Measurements from ENCODE around the gene TMEM163. TPM values are rescaled to one million over a fixed set of nuclear protein-coding genes. Genes with fewer than 3 reads are reported as not detected.
"Not testable (repeated sequence)": the region's sequence is repeated elsewhere in the genome, so short reads cannot be mapped to it uniquely, and the experiment has no call there.

The TMEM163 gene
- total RNA-seq, 2 experiments from 2014 or later, result not detected

- Mint-ChIP-seq H3K36me3 (no peaks in the 10 kb centered on the region), H3K9me3 (no peaks in the 10 kb centered on the region), H3K27ac (no peak overlapping the region), H3K4me1 (peaks cover 53% of the 10 kb centered on the region), H3K4me3 (no peak overlapping the region), H3K27me3 (peaks cover 78% of the 10 kb centered on the region)
- no peak for DNase-seq
Measured at GRCh38 chr2:134667081-134667480, 51.7 kb downstream of the TMEM163 start.

GRCh38 chr2:134665727-134666506, 52.9 kb downstream of the TMEM163 start:
- Mint-ChIP-seq H3K4me1 (peaks cover 47% of the 10 kb centered on the region), H3K4me3 (no peak overlapping the region), H3K36me3 (no peaks in the 10 kb centered on the region), H3K9me3 (no peaks in the 10 kb centered on the region), H3K27ac (no peak overlapping the region), H3K27me3 (peaks cover 80% of the 10 kb centered on the region)
- no peak for DNase-seq

GRCh38 chr2:134663451-134664450, 55.0 kb downstream of the TMEM163 start:
- Mint-ChIP-seq H3K27ac (no peak overlapping the region), H3K36me3 (no peaks in the 10 kb centered on the region), H3K4me3 (no peak overlapping the region), H3K9me3 (no peaks in the 10 kb centered on the region), H3K27me3 (peaks cover 79% of the 10 kb centered on the region), H3K4me1 (peaks cover 29% of the 10 kb centered on the region)
- no peak for DNase-seq

- H3K4me3 Mint-ChIP-seq, result no peak overlapping the region
- peaks cover 74% of the 10 kb centered on the region for H3K27me3 Mint-ChIP-seq
- no peaks in the 10 kb centered on the region for H3K9me3 Mint-ChIP-seq
- no peak overlapping the region for H3K27ac Mint-ChIP-seq
- H3K36me3 Mint-ChIP-seq, result no peaks in the 10 kb centered on the region
- DNase-seq, result no peak
- peaks cover 19% of the 10 kb centered on the region for H3K4me1 Mint-ChIP-seq
Measured at GRCh38 chr2:134662751-134663150, 56.0 kb downstream of the TMEM163 start.

- peaks cover 6% of the 10 kb centered on the region for H3K4me1 Mint-ChIP-seq
Measured at GRCh38 chr2:134660626-134661402, 58.0 kb downstream of the TMEM163 start.

GRCh38 chr2:134659724-134660123, 59.1 kb downstream of the TMEM163 start:
- no peak for DNase-seq
- Mint-ChIP-seq H3K36me3 (no peaks in the 10 kb centered on the region), H3K27ac (peak overlapping the region; percentile 5), H3K9me3 (no peaks in the 10 kb centered on the region), H3K27me3 (peaks cover 58% of the 10 kb centered on the region), H3K4me3 (no peak overlapping the region), H3K4me1 (peaks cover 6% of the 10 kb centered on the region)

More at GRCh38 chr2:134660626-134661402, 58.0 kb downstream of the TMEM163 start:
- no peaks in the 10 kb centered on the region for H3K36me3 Mint-ChIP-seq
- H3K27ac Mint-ChIP-seq, result no peak overlapping the region
- H3K4me3 Mint-ChIP-seq, result no peak overlapping the region
- peaks cover 69% of the 10 kb centered on the region for H3K27me3 Mint-ChIP-seq
- H3K9me3 Mint-ChIP-seq, result no peaks in the 10 kb centered on the region
- DNase-seq, result no peak

GRCh38 chr2:134657650-134658250, 61.0 kb downstream of the TMEM163 start:
- Mint-ChIP-seq H3K4me3 (no peak overlapping the region), H3K36me3 (no peaks in the 10 kb centered on the region), H3K27me3 (peaks cover 38% of the 10 kb centered on the region), H3K27ac (no peak overlapping the region), H3K9me3 (no peaks in the 10 kb centered on the region), H3K4me1 (peaks cover 6% of the 10 kb centered on the region)
- peak; percentile 17 for DNase-seq

- not testable (repeated sequence) for H3K27ac Mint-ChIP-seq, H3K36me3 Mint-ChIP-seq, DNase-seq, H3K9me3 Mint-ChIP-seq, H3K4me1 Mint-ChIP-seq, H3K4me3 Mint-ChIP-seq
- peaks cover 30% of the 10 kb centered on the region for H3K27me3 Mint-ChIP-seq
Measured at GRCh38 chr2:134656391-134656790, 62.4 kb downstream of the TMEM163 start.

- no peaks in the 10 kb centered on the region for H3K4me1 Mint-ChIP-seq
- DNase-seq, result no peak
- H3K9me3 Mint-ChIP-seq, result no peaks in the 10 kb centered on the region
- no peaks in the 10 kb centered on the region for H3K36me3 Mint-ChIP-seq
- H3K4me3 Mint-ChIP-seq, result no peak overlapping the region
- H3K27me3 Mint-ChIP-seq, result peaks cover 6% of the 10 kb centered on the region
- H3K27ac Mint-ChIP-seq, result no peak overlapping the region
Measured at GRCh38 chr2:134648586-134648985, 70.2 kb downstream of the TMEM163 start.

- no peaks in the 10 kb centered on the region for H3K4me1 Mint-ChIP-seq
- no peaks in the 10 kb centered on the region for H3K36me3 Mint-ChIP-seq
- DNase-seq, result no peak
- no peak overlapping the region for H3K27ac Mint-ChIP-seq
- no peaks in the 10 kb centered on the region for H3K9me3 Mint-ChIP-seq
- H3K4me3 Mint-ChIP-seq, result no peak overlapping the region
- peaks cover 6% of the 10 kb centered on the region for H3K27me3 Mint-ChIP-seq
Measured at GRCh38 chr2:134647607-134648256, 71.1 kb downstream of the TMEM163 start.

GRCh38 chr2:134642938-134643337, 75.9 kb downstream of the TMEM163 start:
- no peaks in the 10 kb centered on the region for H3K9me3 Mint-ChIP-seq
- no peak for DNase-seq
- peaks cover 9% of the 10 kb centered on the region for H3K27me3 Mint-ChIP-seq
- no peaks in the 10 kb centered on the region for H3K36me3 Mint-ChIP-seq
- no peak overlapping the region for H3K4me3 Mint-ChIP-seq
- H3K27ac Mint-ChIP-seq, result no peak overlapping the region
- H3K4me1 Mint-ChIP-seq, result no peaks in the 10 kb centered on the region

GRCh38 chr2:134640494-134640893, 78.3 kb downstream of the TMEM163 start:
- no peak for DNase-seq
- H3K27ac Mint-ChIP-seq, result no peak overlapping the region
- no peaks in the 10 kb centered on the region for H3K4me1 Mint-ChIP-seq
- no peaks in the 10 kb centered on the region for H3K36me3 Mint-ChIP-seq
- H3K4me3 Mint-ChIP-seq, result no peak overlapping the region
- H3K27me3 Mint-ChIP-seq, result peaks cover 7% of the 10 kb centered on the region
- H3K9me3 Mint-ChIP-seq, result no peaks in the 10 kb centered on the region

GRCh38 chr2:134639265-134639664, 79.5 kb downstream of the TMEM163 start:
- Mint-ChIP-seq H3K9me3 (no peaks in the 10 kb centered on the region), H3K36me3 (no peaks in the 10 kb centered on the region), H3K4me3 (no peak overlapping the region), H3K27me3 (peaks cover 7% of the 10 kb centered on the region), H3K27ac (no peak overlapping the region), H3K4me1 (no peaks in the 10 kb centered on the region)
- no peak for DNase-seq

- no peak for DNase-seq
- no peaks in the 10 kb centered on the region for H3K36me3 Mint-ChIP-seq
- H3K27ac Mint-ChIP-seq, result no peak overlapping the region
- no peak overlapping the region for H3K4me3 Mint-ChIP-seq
- H3K9me3 Mint-ChIP-seq, result no peaks in the 10 kb centered on the region
- peaks cover 7% of the 10 kb centered on the region for H3K27me3 Mint-ChIP-seq
- no peaks in the 10 kb centered on the region for H3K4me1 Mint-ChIP-seq
Measured at GRCh38 chr2:134636714-134637113, 82.1 kb downstream of the TMEM163 start.
